Epidermal melanocyte (primary cell): ENCODE data around the gene GRK7.
"Not testable (repeated sequence)": the region's sequence is repeated elsewhere in the genome, so short reads cannot be mapped to it uniquely, and the experiment has no call there.

Experiments
- DNase-seq: peaks from one replicate; pipeline ENCODE4 v3.0.0; 2011; ENCODE audit warnings: low spot score; ENCODE audit not compliant: insufficient read length

GRK7 gene

DNA sequence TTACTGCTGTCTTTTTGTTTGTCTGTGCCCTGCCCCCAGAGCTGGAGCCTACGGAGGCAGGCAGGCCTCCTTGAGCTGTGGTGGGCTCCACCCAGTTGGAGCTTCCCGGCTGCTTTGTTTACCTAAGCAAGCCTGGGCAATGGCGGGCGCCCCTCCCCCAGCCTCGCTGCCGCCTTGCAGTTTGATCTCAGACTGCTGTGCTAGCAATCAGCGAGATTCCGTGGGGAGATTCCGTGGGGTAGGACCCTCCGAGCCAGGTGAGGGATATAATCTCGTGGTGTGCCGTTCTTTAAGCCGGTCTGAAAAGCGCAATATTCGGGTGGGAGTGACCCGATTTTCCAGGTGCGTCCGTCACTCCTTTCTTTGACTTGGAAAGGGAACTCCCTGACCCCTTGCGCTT, 656 bp upstream of the GRK7 start:
- not testable (repeated sequence) for DNase-seq

DNA sequence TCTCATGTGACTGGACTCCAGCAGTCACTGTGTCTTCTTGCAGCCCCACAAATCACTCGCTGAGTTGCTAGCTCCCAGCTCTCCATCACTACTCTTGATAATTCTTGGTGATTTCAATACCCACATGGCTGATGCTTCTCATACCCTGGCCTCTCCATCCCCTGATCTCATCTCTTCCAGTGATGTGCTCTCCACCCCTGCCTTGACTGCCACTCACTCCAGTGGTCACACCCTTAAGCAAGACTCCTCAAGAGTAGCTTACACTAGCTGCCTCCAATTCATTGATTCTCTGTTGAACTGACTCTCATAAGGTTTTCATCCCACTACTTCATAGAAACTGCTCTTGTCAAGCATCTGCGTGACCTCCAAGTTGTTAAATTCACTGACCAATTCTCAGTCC, 837 bp downstream of the GRK7 start:
- no peak for DNase-seq

DNA sequence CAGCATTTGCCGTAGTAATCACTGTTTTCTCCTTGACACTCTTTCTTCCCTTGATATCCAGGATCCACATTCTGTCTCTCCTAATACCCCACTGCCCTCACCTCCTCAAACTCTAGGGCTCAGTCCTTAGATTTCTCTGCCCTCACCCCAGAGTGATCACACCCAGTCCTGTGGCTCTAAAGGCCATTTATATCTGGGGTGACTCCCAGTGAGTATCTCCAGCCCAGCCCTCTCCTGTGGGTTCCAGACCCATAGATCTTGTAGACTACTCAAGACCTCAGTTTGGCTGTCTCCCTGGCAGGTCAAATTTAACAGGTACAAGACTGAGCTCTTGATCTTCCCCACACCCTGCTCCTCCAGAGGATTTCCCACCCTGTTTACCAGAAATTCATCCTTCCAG, 1.3 kb downstream of the GRK7 start:
- no peak for DNase-seq

DNA sequence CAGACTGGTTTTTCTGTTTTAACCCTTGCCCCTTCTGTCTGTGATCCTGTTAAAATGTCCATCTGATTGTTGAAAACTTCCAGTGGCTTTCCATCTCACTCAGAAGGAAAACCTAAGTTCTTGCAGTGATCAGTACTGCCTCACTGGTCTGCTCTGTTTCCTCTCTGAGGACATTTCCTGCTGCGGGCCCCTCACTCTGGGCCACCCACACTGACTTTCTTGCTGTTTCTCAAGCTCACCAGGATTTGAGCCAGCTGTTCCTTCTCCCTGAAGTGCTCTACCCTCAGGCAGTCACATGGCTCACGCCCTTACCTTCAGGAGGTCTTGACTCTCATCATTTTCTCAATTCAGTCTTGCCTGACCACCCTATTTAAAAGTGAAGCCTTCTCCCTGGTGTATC, 1.8 kb downstream of the GRK7 start:
- DNase-seq = no peak

DNA sequence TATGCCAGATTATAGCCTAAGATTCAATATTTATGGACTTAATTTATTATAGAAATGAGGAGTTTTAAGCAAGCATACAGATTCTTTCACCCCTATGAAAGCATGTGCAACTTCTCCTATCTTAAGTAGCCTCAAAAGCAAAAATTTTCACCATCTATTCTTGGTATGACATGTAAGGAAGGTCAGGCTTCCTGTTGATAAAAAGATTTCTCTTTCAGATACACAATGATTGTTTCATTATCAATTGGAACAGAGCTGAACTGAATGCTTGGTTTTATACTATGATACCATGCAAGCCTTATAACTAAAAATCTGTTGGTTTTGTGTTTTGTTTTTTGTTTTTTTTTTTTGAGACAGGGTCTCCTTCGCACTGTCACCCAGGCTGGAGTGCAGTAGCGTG, 3.9 kb downstream of the GRK7 start:
- no peak for DNase-seq

DNA sequence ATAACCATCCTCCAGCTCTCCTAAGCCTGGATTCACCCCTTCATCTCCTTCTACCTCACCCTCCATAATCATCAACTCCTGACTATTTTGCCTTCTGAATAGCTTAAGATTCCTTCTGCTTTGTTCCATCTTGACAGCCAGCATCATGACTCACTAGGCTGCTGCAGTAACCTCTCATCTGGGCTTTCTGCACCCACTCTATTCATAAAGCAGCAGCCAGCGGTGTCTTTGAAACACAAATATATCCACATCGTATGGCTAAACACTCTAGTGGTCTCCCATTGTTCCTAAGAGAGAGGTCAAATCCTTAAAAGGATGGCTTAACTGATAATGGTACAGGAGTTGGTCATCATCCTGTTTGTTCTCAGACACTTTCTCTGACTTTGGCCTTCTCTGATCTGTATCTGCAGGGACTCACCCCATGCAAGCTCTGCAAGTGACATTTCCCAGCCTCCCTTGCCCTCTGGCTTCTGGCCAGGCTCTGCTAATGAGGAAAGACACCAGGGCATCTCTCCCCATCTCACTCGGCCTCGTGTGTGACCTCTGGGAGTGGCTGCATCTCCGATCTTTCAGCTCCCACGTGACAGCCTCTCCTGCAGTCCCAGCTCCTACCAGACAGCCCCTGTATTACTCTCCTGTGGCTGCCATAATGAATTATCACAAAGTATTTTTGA, 6.2 kb downstream of the GRK7 start:
- DNase-seq = no peak

DNA sequence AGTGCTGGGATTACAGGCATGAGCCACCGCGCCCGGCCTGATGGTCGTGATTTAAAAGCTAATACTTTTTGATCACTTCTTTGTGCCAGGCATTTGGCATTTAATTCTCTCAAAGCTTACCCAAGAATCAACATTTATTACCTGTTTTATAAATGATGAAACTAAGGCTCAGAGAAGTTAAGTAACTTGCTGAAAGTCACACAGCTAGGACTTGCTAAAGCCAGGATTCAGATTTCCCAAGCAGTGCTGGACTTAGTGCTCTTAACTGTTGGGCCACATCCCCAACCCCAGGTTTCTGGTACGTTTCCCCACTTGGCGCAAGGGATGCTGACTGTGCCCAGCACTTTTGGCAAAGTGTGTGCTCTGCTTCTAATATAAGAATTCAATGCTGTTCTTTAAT, 10.5 kb downstream of the GRK7 start:
- no peak for DNase-seq

DNA sequence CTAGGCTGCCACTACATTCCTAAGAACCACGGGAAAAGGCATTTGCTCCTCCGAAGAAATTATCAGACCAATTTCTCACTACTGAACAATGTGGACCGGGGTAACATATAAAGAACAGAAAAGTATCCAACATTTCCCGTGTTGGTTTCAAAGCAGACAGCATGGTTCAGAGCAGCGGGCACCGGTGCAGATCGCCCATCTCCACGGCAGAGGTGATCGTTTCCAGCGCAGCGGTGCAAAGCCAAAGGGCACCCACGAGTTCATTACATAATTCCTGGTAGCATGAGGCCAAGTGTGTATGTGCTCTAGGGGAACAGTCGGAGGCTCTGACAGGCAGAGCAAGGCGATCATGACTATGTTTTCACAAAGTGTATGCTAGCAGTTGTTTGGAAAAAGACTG, 13.2 kb downstream of the GRK7 start:
- no peak for DNase-seq

DNA sequence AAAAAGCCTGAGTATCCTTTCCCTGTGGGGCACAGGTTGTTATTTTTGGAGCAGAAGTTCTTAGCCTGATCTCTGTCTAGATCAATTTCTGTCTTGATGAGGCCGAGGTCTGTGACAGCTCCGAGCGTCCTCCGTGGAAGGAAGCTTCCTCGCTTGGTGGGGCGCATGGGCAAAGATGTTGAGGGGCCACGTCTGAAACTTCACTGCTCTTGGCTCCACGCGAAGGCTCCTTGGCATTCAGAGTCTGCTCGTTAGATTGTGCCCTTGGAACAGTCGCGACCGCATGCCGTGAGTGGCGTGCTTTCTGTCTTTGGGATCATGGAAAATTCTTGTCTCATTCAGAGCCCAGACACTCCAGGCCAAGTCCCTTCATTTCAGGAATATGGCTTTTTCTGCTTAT, 13.7 kb downstream of the GRK7 start:
- DNase-seq = no peak

DNA sequence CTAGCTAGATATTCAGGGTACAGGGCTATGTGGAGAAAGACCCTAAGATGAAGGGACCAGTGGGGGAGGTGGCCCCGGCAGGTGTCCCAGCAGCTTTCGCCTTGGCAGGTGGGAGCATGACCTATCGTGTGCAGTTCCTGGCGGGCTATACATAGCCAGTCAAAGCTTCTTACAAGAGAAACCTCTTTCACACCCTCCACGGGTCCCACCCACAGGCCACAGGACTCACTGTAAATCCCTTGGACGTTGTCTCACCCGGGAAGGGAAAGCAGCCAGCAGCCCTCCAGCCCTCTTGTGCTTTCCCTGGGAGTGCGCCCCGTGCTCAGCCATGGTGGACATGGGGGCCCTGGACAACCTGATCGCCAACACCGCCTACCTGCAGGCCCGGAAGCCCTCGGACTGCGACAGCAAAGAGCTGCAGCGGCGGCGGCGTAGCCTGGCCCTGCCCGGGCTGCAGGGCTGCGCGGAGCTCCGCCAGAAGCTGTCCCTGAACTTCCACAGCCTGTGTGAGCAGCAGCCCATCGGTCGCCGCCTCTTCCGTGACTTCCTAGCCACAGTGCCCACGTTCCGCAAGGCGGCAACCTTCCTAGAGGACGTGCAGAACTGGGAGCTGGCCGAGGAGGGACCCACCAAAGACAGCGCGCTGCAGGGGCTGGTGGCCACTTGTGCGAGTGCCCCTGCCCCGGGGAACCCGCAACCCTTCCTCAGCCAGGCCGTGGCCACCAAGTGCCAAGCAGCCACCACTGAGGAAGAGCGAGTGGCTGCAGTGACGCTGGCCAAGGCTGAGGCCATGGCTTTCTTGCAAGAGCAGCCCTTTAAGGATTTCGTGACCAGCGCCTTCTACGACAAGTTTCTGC, 15.0 kb downstream of the GRK7 start:
- no peak for DNase-seq

DNA sequence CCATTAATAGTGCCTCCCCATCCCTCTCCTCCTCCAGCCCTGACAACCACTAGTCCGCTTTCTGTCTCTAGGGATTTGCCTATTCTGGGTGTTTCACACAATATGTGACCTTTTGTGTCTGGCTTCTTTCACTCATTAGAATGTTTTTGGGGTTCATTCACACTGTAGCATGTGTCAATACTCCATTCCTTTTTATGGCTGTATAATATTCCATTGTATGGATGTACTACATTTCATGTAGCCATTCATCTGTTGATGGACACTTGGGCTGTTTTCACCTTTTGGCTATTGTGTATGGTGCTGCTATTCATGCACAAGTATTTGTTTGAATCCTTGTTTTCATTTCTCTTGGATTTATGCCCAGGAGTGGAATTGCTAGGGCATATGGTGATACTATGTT, 16.5 kb downstream of the GRK7 start:
- no peak for DNase-seq

DNA sequence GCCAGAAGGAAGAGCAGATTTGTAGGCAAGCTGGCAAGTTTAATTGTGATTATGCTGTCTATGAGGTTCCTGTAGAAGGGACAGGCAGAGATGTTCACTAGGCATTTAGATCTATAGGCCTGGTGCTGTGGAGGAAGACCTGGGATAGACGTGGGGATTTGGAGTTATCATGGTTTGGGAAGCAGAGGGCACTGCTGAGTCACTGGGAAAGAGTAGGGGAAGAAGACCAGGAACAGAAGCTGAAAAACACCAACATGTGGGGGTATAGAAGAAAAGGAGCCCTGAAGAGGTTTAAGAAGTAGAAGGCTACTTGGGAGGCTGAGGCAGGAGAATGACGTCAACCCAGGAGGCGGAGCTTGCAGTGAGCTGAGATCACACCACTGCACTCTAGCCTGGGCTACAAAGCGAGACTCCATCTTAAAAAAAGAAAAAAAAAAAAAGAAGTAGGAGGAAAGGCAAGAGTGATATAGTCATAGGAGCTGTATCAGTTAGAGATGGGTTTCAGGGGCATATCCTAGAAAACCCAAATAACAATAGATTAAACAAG, 19.3 kb downstream of the GRK7 start:
- no peak for DNase-seq

DNA sequence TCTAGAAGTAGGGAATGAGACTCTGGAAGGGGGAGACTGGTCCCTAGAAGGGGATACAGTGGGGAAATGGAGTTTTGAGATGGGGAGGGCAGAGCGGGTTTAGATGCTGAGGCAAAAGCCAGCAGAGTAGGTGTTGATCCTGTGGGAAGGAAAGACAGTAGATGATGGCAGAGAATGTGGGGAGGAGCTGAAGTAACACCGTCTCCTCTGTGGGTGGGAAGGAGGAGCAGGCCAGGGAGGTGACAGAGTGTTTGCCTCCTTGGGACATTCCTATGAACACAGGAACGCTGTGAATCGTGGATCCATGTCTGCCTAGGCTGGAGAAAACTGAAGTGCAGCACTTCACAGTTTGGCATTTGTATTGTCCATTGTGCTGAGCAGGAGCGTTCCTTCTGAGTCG, 20.4 kb downstream of the GRK7 start:
- no peak for DNase-seq

DNA sequence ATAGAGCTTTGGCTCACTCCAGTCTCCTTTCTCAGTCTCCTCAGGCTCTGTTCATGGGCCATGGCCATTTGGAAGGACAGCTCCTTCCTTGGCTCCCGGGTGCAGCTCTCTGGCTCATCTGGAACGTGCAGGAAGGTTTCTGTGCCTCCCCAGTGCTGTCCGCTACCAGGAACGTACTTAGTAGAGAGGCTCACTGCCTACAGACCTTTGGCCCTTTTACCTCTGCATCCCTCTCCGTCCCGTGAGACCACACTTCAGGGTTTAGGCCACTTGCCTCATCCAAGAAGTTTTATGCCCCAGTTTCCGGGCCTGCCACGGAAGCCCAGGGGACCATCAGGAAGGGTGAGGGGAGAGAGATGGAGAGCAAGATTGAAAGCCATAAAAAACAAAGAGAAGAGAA, 20.9 kb downstream of the GRK7 start:
- no peak for DNase-seq

DNA sequence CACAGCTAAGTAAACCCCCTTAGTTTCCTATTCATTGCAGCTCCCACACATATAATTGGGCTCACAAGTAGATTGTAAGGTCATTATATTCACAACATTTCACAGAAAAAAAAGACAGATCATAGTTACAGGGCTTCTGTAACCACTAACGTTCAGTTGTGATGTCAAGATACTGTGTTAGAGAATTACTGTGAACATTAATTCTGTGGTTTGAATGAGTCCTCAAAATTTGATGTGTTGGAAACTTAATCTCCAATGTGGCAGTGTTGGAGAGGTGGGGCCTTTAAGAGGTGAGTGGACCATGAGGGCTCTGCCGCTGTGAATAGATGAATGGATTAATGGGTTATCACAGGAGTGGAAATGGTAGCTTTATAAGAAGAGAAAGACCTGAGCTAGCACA, 21.3 kb downstream of the GRK7 start:
- DNase-seq = no peak

DNA sequence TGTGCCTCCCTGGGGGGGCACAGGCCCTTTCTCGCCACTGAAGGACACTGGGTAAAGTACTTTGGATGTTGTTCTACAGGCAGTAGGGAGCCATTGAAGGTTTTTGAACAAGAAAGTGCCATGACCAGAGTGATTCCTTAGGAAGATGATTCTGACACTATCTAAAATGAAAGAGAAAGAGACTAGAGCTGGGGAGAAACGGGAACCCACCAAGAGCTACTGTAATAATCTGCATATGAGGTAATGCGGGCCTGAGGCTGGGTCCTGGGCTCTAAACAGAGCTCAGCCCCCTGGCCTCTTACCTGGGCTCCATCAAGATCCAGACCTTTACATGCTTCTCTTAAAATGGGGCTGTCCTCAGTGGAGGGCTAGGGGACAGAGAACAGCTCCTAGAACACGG, 24.9 kb downstream of the GRK7 start:
- DNase-seq = no peak

DNA sequence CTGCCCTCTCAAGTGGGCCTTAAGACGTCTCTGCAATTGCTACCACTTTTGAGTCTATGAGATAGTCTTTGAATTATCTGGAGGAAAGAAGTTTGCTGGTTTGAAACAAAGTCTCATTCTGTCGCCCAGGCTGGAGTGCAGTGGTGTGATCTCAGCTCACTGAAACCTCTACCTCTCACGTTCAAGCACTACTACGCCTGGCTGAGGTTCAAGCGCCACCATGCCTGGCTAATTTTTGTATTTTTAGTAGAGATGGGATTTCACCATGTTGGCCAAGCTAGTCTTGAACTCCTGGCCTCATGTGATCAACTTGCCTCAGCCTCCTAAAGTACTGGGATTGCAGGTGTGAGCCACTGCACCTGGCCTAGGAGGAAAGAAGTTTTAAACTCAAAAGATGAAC, 25.5 kb downstream of the GRK7 start:
- DNase-seq = not testable (repeated sequence)

DNA sequence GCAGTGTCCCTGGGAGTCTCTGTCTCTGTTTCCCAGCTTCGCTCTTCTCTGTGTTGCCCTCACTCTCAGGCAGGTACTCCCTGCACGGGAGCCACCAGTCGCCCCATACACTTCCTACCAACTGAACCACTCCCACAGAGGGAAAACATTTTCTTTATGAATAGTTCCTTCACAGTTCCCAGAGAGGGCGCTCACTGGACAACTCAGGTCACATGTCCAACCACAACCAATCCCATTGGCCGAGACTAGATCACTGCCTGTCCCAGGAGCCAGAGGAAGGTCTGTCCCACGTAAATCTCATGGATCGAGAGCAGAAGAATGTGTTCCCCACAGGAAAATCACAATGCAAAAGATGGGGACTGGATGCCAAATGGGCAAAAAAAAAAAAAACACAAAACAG, 26.1 kb downstream of the GRK7 start:
- DNase-seq = no peak

DNA sequence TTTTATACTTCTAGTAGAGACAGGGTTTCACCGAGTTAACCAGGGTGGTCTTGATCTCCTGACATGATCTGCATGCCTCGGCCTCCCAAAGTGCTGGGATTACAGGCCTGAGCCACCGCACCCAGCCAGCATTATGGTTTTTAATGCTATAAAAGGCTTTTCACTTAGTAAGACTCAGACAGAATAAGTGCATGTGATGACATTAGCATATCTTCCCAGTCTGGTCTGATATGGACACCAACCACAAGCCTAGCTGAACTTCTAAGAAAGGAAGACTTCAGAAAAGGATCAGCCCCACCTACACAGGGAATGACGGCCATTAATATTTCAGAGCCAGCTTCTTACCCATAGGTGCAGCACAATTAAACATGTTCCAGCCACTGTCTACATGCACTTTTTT, 27.0 kb downstream of the GRK7 start:
- no peak for DNase-seq

DNA sequence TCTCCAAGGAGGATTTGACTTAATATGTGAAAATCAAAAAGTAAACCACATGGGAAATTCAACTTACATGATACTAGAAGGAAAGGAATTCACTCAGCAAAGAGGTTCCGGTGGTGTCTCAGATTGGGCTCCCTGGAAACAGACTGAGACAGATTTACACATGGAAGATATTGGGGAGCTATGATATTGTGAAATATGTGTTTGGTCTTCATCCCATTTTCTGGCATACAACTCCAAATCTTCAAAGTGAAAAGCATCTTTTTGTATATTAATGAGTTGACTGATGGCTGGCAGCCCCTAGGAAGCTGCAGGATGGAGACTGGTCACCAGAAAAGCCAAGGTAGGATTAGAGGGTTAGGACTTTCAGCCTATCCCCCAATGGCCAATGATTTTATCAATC, 29.3 kb downstream of the GRK7 start:
- DNase-seq = no peak

DNA sequence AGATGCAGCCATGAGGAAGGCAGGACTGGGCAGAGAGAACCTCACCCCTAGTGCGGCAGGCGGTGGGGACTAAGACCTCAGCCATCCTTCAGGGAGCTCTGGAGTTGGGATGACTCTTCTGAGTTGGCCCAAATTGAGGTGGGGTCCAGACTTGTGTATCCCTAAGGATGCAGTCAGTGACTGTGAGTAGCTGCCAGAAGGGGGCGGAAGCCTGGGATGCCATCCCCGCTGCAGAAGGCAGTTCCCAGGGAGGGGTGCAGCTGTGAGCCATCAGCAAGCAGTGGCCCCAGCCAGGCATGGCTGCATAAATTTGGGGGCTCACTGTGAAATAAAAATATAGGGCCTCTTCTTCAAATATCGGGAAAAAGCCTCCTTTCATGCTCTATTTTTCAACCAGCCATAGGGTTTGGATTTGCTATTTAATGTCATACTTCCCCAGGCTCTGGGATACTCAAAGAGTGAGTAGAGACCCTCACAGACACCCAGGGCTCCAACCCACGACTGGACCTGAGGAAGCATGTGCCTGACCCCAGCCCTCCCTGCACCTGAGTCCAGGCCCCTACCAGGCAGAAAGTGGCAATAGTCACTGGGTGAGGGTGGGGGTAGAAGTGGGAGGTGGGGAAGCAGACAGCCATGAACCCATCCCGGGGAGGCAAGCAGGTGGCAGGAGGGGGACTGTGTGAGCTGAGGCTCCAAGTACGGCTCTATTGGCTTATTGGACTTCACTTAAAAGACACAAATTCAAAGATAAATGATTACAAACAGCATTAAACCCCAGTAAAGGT, 30.5 kb downstream of the GRK7 start:
- no peak for DNase-seq

DNA sequence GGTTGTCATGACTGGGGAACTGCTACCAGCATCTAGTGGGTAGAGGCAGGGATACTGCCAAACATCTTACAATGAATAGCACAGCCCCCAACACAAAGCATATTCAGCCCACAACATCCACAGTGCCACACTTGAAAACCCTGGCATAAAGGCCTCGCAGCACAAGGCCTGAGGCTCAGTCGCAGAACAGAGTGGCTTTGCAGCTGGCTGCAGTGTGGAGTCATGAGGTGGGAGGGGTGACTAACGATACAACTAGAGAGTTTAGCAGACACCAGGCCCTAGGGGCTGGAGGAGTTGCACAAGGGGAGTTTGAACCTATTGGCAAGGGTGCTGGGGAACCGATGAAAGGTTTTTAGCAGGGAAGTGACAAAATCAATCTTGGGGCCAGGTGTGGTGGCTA, 32.1 kb downstream of the GRK7 start:
- DNase-seq = no peak
